Activated CD4-positive, alpha-beta memory T cell treated with anti-CD3 and anti-CD28 coated beads for 36 hours (primary cell): ENCODE measurements around the gene LCLAT1. TPM values are rescaled to one million over a fixed set of nuclear protein-coding genes. Genes with fewer than 3 reads are reported as not detected.

Experiments
- CTCF ChIA-PET: fragments of 350-600 bp; sonication (Branson Sonifier 250); formaldehyde crosslinking; loops from one replicate; lab custom pipeline; 2021; ENCODE audit warnings: antibody characterized with exemption, inconsistent platforms; lab: Charles Lee
- POLR2A ChIA-PET: fragments of 350-600 bp; sonication (Branson Sonifier 250); formaldehyde crosslinking; loops from one replicate; lab custom pipeline; 2021; ENCODE audit warnings: antibody characterized with exemption; lab: Charles Lee
- DNase-seq: peaks from one replicate; pipeline ENCODE4 v3.0.0-alpha.2; 2020
- H3K27ac Mint-ChIP-seq: one replicate; pipeline ENCODE4 v1.8.0; 2021; ENCODE audit warnings: mixed read lengths
- H3K27me3 Mint-ChIP-seq: one replicate; pipeline ENCODE4 v1.8.0; 2021; ENCODE audit warnings: mixed read lengths
- H3K36me3 Mint-ChIP-seq: one replicate; pipeline ENCODE4 v1.8.0; 2021; ENCODE audit warnings: mixed read lengths
- H3K4me1 Mint-ChIP-seq: one replicate; pipeline ENCODE4 v1.8.0; 2021; ENCODE audit warnings: low read depth, mixed read lengths
- H3K4me3 Mint-ChIP-seq: one replicate; pipeline ENCODE4 v1.8.0; 2021; ENCODE audit warnings: mild to moderate bottlenecking, mixed read lengths
- H3K9me3 Mint-ChIP-seq: one replicate; pipeline ENCODE4 v1.8.0; 2021; ENCODE audit warnings: mixed read lengths
- intact Hi-C: fragments of 100-400 bp; cut with micrococcal nuclease; formaldehyde crosslinking; loops from one replicate; pipeline ENCODE4 v1.15.1; 2023
- total RNA-seq, 2 experiments: library from RNA; stranded (reverse); gene quantifications; one replicate each; pipeline ENCODE4 v1.2.3, GENCODE V29; 2021

Gene LCLAT1
- total RNA-seq, 2 experiments from 2014 or later = 21.5 to 24.3 TPM

DNA sequence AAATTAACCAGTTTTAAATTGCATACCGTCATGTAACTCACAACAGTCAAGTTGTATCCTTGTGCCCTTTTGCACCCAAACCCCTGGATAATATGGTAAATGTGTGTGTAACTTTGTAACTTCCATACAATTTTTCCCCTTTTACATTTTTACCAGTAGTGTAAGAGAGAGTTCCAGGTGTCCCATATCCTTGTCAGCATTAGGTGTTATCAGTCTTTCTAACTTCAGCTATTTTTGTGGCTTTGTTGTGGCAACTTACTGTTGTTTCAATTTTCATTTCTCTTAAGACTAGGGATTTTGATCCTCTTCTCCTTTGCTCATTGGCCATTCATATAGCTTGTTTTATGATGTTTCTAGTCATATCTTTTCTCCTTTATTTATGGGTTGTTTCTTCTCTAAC, 94.6 kb downstream of the LCLAT1 start:
- CTCF ChIA-PET = interaction anchor here (0.6 kb wide), 1 partner anchor 80 kb away, joined by 3 read pairs; no protein-coding TSS in a partner anchor
- Mint-ChIP-seq H3K36me3 (peaks cover 12% of the 10 kb centered on the region), H3K9me3 (peaks cover 4% of the 10 kb centered on the region), H3K27ac (no peak overlapping the region), H3K4me3 (no peak overlapping the region), H3K27me3 (no peaks in the 10 kb centered on the region), H3K4me1 (peaks cover 8% of the 10 kb centered on the region)
- intact Hi-C loops = no loop called here
- POLR2A ChIA-PET = no interaction called here
- DNase-seq = no peak

DNA sequence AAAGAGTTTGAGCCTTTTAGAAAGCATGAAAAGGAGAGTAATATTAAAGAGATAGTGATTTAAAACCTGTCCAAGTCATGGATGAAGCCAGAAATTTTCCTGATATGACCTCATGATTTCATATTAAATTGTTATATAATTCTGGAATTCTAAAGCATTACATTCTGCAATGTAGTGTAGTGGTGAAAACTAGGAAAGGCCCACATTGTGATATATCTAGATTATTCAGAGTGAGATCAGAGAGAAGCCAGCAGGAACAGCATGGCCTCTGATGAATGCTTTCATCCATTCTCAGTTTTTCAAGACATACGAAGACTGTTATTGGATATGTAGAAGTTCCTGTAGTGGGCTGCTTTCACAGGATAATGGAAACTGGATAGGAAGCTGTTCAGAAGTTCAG, 98.8 kb downstream of the LCLAT1 start:
- ChIA-PET POLR2A (no interaction called here), CTCF (no interaction called here)
- Mint-ChIP-seq H3K27ac (no peak overlapping the region), H3K4me3 (no peak overlapping the region), H3K9me3 (peaks cover 3% of the 10 kb centered on the region), H3K36me3 (peaks cover 13% of the 10 kb centered on the region), H3K27me3 (no peaks in the 10 kb centered on the region), H3K4me1 (peaks cover 8% of the 10 kb centered on the region)
- intact Hi-C loops = no loop called here
- no peak for DNase-seq

- Mint-ChIP-seq H3K9me3 (peaks cover 7% of the 10 kb centered on the region), H3K4me1 (no peaks in the 10 kb centered on the region), H3K4me3 (no peak overlapping the region), H3K36me3 (peaks cover 11% of the 10 kb centered on the region), H3K27ac (no peak overlapping the region), H3K27me3 (no peaks in the 10 kb centered on the region)
- intact Hi-C loops = no loop called here
- POLR2A ChIA-PET = no interaction called here
- no peak for DNase-seq
- CTCF ChIA-PET = interaction anchor here (0.6 kb wide), 1 partner anchor 149 kb away, joined by 4 read pairs; no protein-coding TSS in a partner anchor
These were observed 101.3 kb downstream of the LCLAT1 start for GRCh38 chr2:30548386-30548785.

DNA sequence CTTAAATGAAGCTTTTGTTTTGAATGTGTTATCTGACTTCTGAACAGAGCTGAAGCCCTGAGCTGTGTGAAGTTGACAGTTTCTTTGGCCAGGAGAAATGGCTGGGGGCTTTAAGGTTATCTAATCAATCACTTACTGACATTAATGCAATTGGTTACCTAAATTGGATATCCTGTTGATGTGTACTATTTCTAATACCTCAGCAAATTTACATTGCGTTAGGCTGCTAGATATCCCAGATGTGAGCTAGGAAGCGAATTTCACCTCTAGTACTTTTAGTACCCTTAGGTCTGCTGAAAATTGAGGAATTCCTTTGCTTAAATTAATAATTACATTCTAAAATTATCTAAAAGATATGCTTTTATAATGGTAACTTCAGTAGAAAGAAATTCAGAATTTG, 102.0 kb downstream of the LCLAT1 start:
- ChIA-PET POLR2A (no interaction called here), CTCF (interaction anchor here (0.6 kb wide), 1 partner anchor 149 kb away, joined by 4 read pairs; no protein-coding TSS in a partner anchor)
- Mint-ChIP-seq H3K27me3 (no peaks in the 10 kb centered on the region), H3K9me3 (peaks cover 7% of the 10 kb centered on the region), H3K36me3 (peaks cover 11% of the 10 kb centered on the region), H3K4me3 (no peak overlapping the region), H3K4me1 (no peaks in the 10 kb centered on the region), H3K27ac (no peak overlapping the region)
- DNase-seq = no peak
- intact Hi-C loops = no loop called here

DNA sequence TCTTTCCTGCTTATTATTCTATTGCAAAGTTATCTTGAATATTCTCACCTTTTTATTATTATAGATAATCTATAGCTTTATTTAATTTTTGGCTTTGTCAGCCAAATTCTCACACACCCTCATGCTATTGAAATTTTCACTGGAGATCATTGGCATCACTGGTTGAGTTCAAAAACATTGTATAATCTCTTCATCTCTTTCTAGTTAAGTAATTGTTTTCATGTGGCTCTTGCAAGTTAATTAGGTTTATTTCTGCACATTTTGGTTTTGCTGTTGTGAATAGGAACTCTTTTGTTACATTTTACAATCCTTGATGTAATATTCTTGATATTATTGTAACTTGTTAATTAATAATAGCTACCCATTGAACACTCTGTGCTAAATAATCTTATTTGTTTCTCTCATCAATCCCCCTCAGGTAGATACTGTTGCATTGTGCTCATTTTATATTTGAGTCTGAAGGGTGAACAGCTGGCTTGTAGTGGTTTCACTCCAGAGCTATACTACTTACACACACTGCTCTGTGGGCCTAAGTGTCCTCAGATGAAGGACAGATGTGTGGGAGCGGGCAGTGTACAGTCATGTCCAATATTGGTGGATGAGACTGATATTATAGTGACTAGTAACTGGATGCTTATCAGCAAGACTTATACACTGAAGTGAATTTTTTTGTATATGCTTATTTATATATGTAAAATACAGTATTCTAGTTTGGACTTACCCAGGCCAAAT, 112.7 kb downstream of the LCLAT1 start:
- no peaks in the 10 kb centered on the region for H3K4me1 Mint-ChIP-seq
- intact Hi-C loops = no loop called here
- no peaks in the 10 kb centered on the region for H3K9me3 Mint-ChIP-seq
- no peak for DNase-seq
- CTCF ChIA-PET = interaction anchor here (2.2 kb wide), 1 partner anchor 395 kb away, joined by 5 read pairs; no protein-coding TSS in a partner anchor
- H3K27ac Mint-ChIP-seq = no peak overlapping the region
- no peaks in the 10 kb centered on the region for H3K27me3 Mint-ChIP-seq
- peaks cover 7% of the 10 kb centered on the region for H3K36me3 Mint-ChIP-seq
- POLR2A ChIA-PET = no interaction called here
- H3K4me3 Mint-ChIP-seq = no peak overlapping the region

- Mint-ChIP-seq H3K36me3 (peaks cover 7% of the 10 kb centered on the region), H3K4me1 (peaks cover 8% of the 10 kb centered on the region), H3K9me3 (no peaks in the 10 kb centered on the region), H3K27ac (no peak overlapping the region), H3K27me3 (no peaks in the 10 kb centered on the region), H3K4me3 (no peak overlapping the region)
- CTCF ChIA-PET = interaction anchor here (2.2 kb wide), 1 partner anchor 396 kb away, joined by 5 read pairs; no protein-coding TSS in a partner anchor
- DNase-seq = no peak
- intact Hi-C loops = no loop called here
- POLR2A ChIA-PET = no interaction called here
These were observed 114.3 kb downstream of the LCLAT1 start for GRCh38 chr2:30561349-30561748.

DNA sequence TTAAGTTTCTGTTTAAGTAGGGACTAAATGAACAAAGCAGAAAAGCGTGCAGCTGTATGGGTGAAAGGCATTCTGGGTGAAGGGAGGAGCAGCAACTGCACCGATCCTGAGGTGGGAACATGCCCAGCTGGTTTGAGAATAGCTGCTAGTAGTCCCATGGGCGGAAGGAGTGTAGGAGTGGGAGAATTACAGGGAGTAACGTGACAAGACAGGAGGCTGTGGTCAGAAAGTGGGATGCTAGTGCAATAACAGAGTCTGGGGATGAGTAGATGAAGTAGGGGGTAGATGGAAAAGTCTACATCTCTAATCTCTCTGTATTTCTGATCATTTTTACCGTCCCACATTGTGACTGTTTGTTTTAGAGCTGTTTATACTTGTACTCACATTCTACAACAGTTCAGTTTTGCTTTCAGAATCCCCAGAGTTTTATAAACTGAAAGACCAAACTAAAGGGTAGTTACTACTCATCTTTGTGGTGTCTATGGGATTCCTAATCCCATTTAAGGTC, 118.9 kb downstream of the LCLAT1 start:
- H3K9me3 Mint-ChIP-seq = no peaks in the 10 kb centered on the region
- peaks cover 17% of the 10 kb centered on the region for H3K36me3 Mint-ChIP-seq
- H3K4me1 Mint-ChIP-seq = peaks cover 12% of the 10 kb centered on the region
- ChIA-PET CTCF (interaction anchor here (2.3 kb wide), 1 partner anchor 146 kb away, joined by 7 read pairs; no protein-coding TSS in a partner anchor), POLR2A (no interaction called here)
- H3K27me3 Mint-ChIP-seq = no peaks in the 10 kb centered on the region
- H3K4me3 Mint-ChIP-seq = no peak overlapping the region
- intact Hi-C loops = no loop called here
- H3K27ac Mint-ChIP-seq = peak overlapping the region; percentile 35
- peak; percentile 40 for DNase-seq

DNA sequence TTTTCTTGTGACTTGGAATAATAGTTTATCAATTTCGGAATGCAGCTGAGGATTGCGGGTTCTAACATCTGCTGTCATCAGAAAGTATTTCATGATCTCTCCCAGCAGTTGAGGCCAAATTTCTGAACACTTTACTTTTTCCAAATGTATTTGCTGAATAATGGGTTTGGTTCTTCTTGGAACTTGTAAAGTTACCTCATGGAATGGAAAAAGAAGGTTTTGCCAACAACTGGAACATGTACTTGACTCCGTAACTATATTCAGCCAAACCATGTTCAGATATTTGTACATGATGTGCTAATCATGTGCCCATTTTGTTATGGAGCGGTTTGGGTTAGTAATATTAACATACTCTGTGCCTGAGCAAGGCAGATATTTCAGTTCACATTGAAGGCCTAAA, 119.6 kb downstream of the LCLAT1 start:
- Mint-ChIP-seq H3K27me3 (no peaks in the 10 kb centered on the region), H3K4me1 (peaks cover 12% of the 10 kb centered on the region), H3K4me3 (no peak overlapping the region), H3K27ac (no peak overlapping the region), H3K9me3 (no peaks in the 10 kb centered on the region), H3K36me3 (peaks cover 18% of the 10 kb centered on the region)
- no peak for DNase-seq
- intact Hi-C loops = no loop called here
- ChIA-PET POLR2A (no interaction called here), CTCF (interaction anchor here (2.3 kb wide), 1 partner anchor 145 kb away, joined by 7 read pairs; no protein-coding TSS in a partner anchor)

DNA sequence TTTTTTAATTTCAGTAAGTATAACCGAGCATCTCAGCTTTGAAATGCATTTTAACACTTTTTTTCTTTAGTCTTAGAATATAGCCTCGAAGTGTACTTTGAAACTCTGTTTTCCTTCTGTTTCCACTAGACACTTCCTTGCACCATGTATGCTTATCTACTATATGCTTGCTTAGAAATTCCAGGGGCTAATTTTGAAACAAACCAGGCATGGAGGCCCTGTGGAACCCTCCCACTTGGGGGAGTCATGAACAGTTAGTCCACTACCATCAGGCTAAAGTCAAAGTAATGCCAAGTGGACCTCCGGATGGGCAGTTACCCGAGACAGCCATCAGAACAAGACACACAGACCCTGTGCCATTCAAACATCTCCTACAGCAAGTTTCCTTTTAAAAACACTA, 120.3 kb downstream of the LCLAT1 start:
- Mint-ChIP-seq H3K36me3 (peaks cover 21% of the 10 kb centered on the region), H3K27me3 (no peaks in the 10 kb centered on the region), H3K4me3 (no peak overlapping the region), H3K9me3 (no peaks in the 10 kb centered on the region), H3K27ac (no peak overlapping the region), H3K4me1 (peaks cover 12% of the 10 kb centered on the region)
- intact Hi-C loops = no loop called here
- ChIA-PET CTCF (interaction anchor here (2.3 kb wide), 1 partner anchor 144 kb away, joined by 7 read pairs; no protein-coding TSS in a partner anchor), POLR2A (no interaction called here)
- no peak for DNase-seq

GRCh38 chr2:30569946-30570345, 122.9 kb downstream of the LCLAT1 start:
- no peaks in the 10 kb centered on the region for H3K27me3 Mint-ChIP-seq
- H3K9me3 Mint-ChIP-seq = no peaks in the 10 kb centered on the region
- CTCF ChIA-PET = interaction anchor here (1.8 kb wide), 1 partner anchor 142 kb away, joined by 4 read pairs; no protein-coding TSS in a partner anchor
- H3K27ac Mint-ChIP-seq = no peak overlapping the region
- intact Hi-C loops = no loop called here
- peaks cover 17% of the 10 kb centered on the region for H3K36me3 Mint-ChIP-seq
- no peak overlapping the region for H3K4me3 Mint-ChIP-seq
- peaks cover 12% of the 10 kb centered on the region for H3K4me1 Mint-ChIP-seq
- no peak for DNase-seq
- POLR2A ChIA-PET = no interaction called here

- Mint-ChIP-seq H3K4me1 (peaks cover 3% of the 10 kb centered on the region), H3K4me3 (no peak overlapping the region), H3K9me3 (no peaks in the 10 kb centered on the region), H3K36me3 (peaks cover 5% of the 10 kb centered on the region), H3K27ac (no peak overlapping the region), H3K27me3 (no peaks in the 10 kb centered on the region)
- POLR2A ChIA-PET = no interaction called here
- DNase-seq = no peak
- intact Hi-C loops = no loop called here
- CTCF ChIA-PET = no interaction called here
These were observed 130.1 kb downstream of the LCLAT1 start for GRCh38 chr2:30577151-30577550.

DNA sequence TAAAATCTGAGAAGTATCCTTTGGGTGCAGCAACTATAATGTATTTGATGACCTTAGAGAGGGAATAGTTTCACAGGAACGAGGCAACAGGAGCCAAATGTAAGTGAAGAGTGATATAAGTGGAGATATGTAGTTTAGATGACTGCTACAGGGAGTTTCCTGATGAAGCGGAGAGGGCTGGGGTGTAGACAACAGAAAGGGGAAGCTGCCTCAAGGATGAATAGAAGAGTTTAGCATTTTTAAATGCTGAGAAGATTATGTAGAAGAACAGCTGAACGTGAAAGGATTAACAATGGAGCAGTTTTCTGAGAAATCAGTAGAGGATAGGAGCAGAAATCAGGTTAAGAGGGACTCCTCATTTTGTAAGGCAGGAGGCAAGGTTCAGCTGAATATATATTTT, 133.3 kb downstream of the LCLAT1 start:
- ChIA-PET POLR2A (no interaction called here), CTCF (no interaction called here)
- peaks cover 3% of the 10 kb centered on the region for H3K4me1 Mint-ChIP-seq
- intact Hi-C loops = no loop called here
- H3K27ac Mint-ChIP-seq = no peak overlapping the region
- no peaks in the 10 kb centered on the region for H3K9me3 Mint-ChIP-seq
- peaks cover 12% of the 10 kb centered on the region for H3K36me3 Mint-ChIP-seq
- H3K4me3 Mint-ChIP-seq = no peak overlapping the region
- DNase-seq = no peak
- H3K27me3 Mint-ChIP-seq = no peaks in the 10 kb centered on the region
